Measurements from ENCODE around the gene FAM171A2. TPM values are rescaled to one million over a fixed set of nuclear protein-coding genes. Genes with fewer than 3 reads are reported as not detected.
A peak's percentile ranks its signal among the peaks of the same experiment; 100 is the strongest.

The FAM171A2 gene
- total and polyA plus RNA-seq, 2 of the 8 experiments (the other 6 are each of a cell fraction or from before 2014, with no cell fraction given) = 21.9 to 24.1 TPM

GRCh38 chr17:44331249-44331760 is 32.3 kb downstream of the FAM171A2 start:
- H2AK5ac ChIP-seq (ENCODE audit: low read depth, low read length) = no peak overlapping the region
- no peak overlapping the region for H3K56ac ChIP-seq (replicated peaks; ENCODE audit: insufficient read length, low read depth, low read length)
- H3K27ac ChIP-seq (ENCODE audit: low read depth, low read length) = no peak overlapping the region
- TF ChIP-seq, protein P1, sequence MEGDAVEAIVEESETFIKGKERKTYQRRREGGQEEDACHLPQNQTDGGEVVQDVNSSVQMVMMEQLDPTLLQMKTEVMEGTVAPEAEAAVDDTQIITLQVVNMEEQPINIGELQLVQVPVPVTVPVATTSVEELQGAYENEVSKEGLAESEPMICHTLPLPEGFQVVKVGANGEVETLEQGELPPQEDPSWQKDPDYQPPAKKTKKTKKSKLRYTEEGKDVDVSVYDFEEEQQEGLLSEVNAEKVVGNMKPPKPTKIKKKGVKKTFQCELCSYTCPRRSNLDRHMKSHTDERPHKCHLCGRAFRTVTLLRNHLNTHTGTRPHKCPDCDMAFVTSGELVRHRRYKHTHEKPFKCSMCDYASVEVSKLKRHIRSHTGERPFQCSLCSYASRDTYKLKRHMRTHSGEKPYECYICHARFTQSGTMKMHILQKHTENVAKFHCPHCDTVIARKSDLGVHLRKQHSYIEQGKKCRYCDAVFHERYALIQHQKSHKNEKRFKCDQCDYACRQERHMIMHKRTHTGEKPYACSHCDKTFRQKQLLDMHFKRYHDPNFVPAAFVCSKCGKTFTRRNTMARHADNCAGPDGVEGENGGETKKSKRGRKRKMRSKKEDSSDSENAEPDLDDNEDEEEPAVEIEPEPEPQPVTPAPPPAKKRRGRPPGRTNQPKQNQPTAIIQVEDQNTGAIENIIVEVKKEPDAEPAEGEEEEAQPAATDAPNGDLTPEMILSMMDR (IDR thresholded peaks at IDR 0.05; ENCODE audit: control extremely low read depth in 1 of 3, insufficient read depth in 1 of 3, low read depth in 1 of 3, low read length in 3 of 3) = peak; percentile 53 to 79 (median 77)
- TF ChIP-seq ASH2L (IDR thresholded peaks at IDR 0.05; ENCODE audit: low read length) (no peak), BCL11A (IDR thresholded peaks at IDR 0.05; ENCODE audit: low read depth in 2 of 2, low read length in 2 of 2) (no peak), RAD21 (IDR thresholded peaks at IDR 0.05 in 1 of 2, conservative IDR thresholded peaks at IDR 0.05 in 1 of 2; ENCODE audit: low read depth in 2 of 2, low read length in 2 of 2) (peak; percentile 66 to 73), CHD2 (IDR thresholded peaks at IDR 0.05; ENCODE audit: low read length) (no peak), SIN3A (conservative IDR thresholded peaks at IDR 0.05 in 1 of 2, IDR thresholded peaks at IDR 0.05 in 1 of 2; ENCODE audit: low read depth in 1 of 2, low read length in 2 of 2) (peak; percentile 66 to 79; a peak in 1 of 4 replicates), FOSL1 (IDR thresholded peaks at IDR 0.05; ENCODE audit: insufficient read depth, low read depth, low read length) (no peak), HDAC6 (IDR thresholded peaks at IDR 0.05; ENCODE audit: low read depth, low read length) (no peak), RXRA (IDR thresholded peaks at IDR 0.05; ENCODE audit: insufficient read depth, low read depth, low read length) (no peak)
- no peak overlapping the region for H2BK12ac ChIP-seq (ENCODE audit: low read depth, low read length)
- H4K20me1 ChIP-seq (replicated peaks in 1 of 2; ENCODE audit: control insufficient read depth in 1 of 2, insufficient read depth in 2 of 2, low read length in 2 of 2) = no peaks in the 10 kb centered on the region
- FAIRE-seq (peak; percentile 55), DNase-seq (ENCODE audit: low read depth in 1 of 2, low spot score in 2 of 2) (peak in 1 of 2 experiments; percentile 86)
- no peaks in the 10 kb centered on the region for H3K79me1 ChIP-seq (ENCODE audit: low read depth, low read length)
- no peak overlapping the region for H2AFZ ChIP-seq (ENCODE audit: low read length)
- H3K4me2 ChIP-seq (ENCODE audit: insufficient read depth in 1 of 2, low read depth in 2 of 2, low read length in 2 of 2) = no peak overlapping the region
- H3K9ac ChIP-seq (replicated peaks in 1 of 4; ENCODE audit: extremely low read depth in 1 of 4, low read depth in 3 of 4, low read length in 3 of 4) = no peak overlapping the region
- no peaks in the 10 kb centered on the region for H3K9me3 ChIP-seq (ENCODE audit: insufficient read depth in 2 of 2, low read depth in 1 of 2, low read length in 1 of 2)
- H4K8ac ChIP-seq (ENCODE audit: extremely low read depth, insufficient read depth, low read length) = no peak overlapping the region
- no peak overlapping the region for H4K5ac ChIP-seq (ENCODE audit: insufficient read length, low read depth, low read length)
- POLR2A ChIA-PET (ENCODE audit: partially characterized antibody) = interaction anchor here (0.7 to 3.1 kb wide), 8 partner anchors 12 to 142 kb away, joined by 3 to 15 read pairs (median 4); partner anchors contain the start of gene GRN
- H3K36me3 ChIP-seq (ENCODE audit: control insufficient read depth in 2 of 4, insufficient read depth in 4 of 4, low read length in 3 of 4) = no peaks in the 10 kb centered on the region
- H3K4ac ChIP-seq (replicated peaks; ENCODE audit: insufficient read length, low read depth, low read length) = no peak overlapping the region
- no peak overlapping the region for H2BK15ac ChIP-seq (ENCODE audit: low read length)
- H3K14ac ChIP-seq (ENCODE audit: insufficient read length) = no peak overlapping the region
- H2BK5ac ChIP-seq (ENCODE audit: low read depth, low read length) = no peak overlapping the region
- CTCF ChIA-PET (ENCODE audit: partially characterized antibody) = interaction anchor here (0.7 to 11.0 kb wide), 34 partner anchors 10 to 275 kb away, joined by 3 to 158 read pairs (median 6); partner anchors contain the start of genes GRN and UBTF
- H4K91ac ChIP-seq (replicated peaks; ENCODE audit: insufficient read length, low read length) = no peak overlapping the region
- H2BK20ac ChIP-seq (ENCODE audit: low read length) = no peak overlapping the region
- no peaks in the 10 kb centered on the region for H3K79me2 ChIP-seq (ENCODE audit: control insufficient read depth in 1 of 2, insufficient read depth in 2 of 2, low read length in 2 of 2)
- WGBS, 2 experiments (ENCODE audit: extremely low coverage in 1 of 2, insufficient coverage in 1 of 2, insufficient read length in 1 of 2, insufficient replicate concordance in 2 of 2, low coverage in 1 of 2, low lambda C conversion rate in 2 of 2, missing lambda C conversion rate in 1 of 2) = 23% methylated on average over 7 of the region's 7 CpGs; no CpG with 5 or more reads in 1 of the 2 experiments
- no peak overlapping the region for H2BK120ac ChIP-seq (replicated peaks; ENCODE audit: low read depth, low read length)
- H3K4me1 ChIP-seq (replicated peaks in 1 of 4; ENCODE audit: control insufficient read depth in 3 of 4, insufficient read depth in 4 of 4, low read length in 3 of 4) = peaks cover 0 to 2% (median 2%) of the 10 kb centered on the region in 4 experiments; a peak in 4 of 7 replicates
- H3K27me3 ChIP-seq (replicated peaks in 1 of 4; ENCODE audit: control insufficient read depth in 3 of 4, extremely low read depth in 1 of 4, insufficient read depth in 3 of 4, low read length in 3 of 4) = peaks cover 0 to 2% (median under 1%) of the 10 kb centered on the region in 4 experiments; a peak in 3 of 7 replicates
- H3K18ac ChIP-seq (ENCODE audit: extremely low read depth, low read length) = no peak overlapping the region
- H3K4me3 ChIP-seq (ENCODE audit: extremely low read depth in 1 of 4, insufficient read depth in 2 of 4, low read depth in 3 of 4, low read length in 4 of 4) = no peak overlapping the region
- no peak overlapping the region for H3K23ac ChIP-seq (ENCODE audit: insufficient read length)
- no peaks in the 10 kb centered on the region; the same call in 1 of the 2 replicates for H3K23me2 ChIP-seq (ENCODE audit: low read depth, low read length)

Data from H1 (cell line).